DOHH2 (cell line): ENCODE results near the gene HMGB1.

ENCODE experiments used
- CTCF ChIP-seq: fragments of 200-600 bp; sonication (generic); IDR thresholded peaks from one replicate; pipeline ENCODE4 v1.5.1; 2014; ENCODE audit warnings: antibody characterized with exemption, mild to moderate bottlenecking, low read depth, low read length; ENCODE audit not compliant: poor library complexity, severe bottlenecking
- EZH2phosphoT487 ChIP-seq: fragments of 200-600 bp; sonication (generic); IDR thresholded peaks from 2 replicates; pipeline ENCODE4 v1.6.1; 2017; ENCODE audit warnings: borderline replicate concordance, mild to moderate bottlenecking, antibody characterized with exemption, low read length, moderate library complexity, mixed read lengths

GRCh38 chr13:30486230-30487074, 20.7 kb upstream of the HMGB1 start:
- TF ChIP-seq EZH2phosphoT487 (no peak), CTCF (no peak)
